Keratinocyte (primary cell): ENCODE measurements around the gene MPZL1. TPM values are rescaled to one million over a fixed set of nuclear protein-coding genes. Genes with fewer than 3 reads are reported as not detected.

Source experiments
- DNase-seq: peaks from one replicate; pipeline ENCODE4 v3.0.0-alpha.2; 2011; ENCODE audit warnings: low read depth, missing footprints, low spot score
- FAIRE-seq: peaks from 2 replicates; lab custom pipeline; 2011; peaks lifted over from hg19 to GRCh38; lab: Jason Lieb, UNC
- H2AFZ ChIP-seq: 2 replicates; pipeline ENCODE4 v1.6.0; 2012; ENCODE audit warnings: low read length, control low read depth, inconsistent platforms; ENCODE audit not compliant: control insufficient read depth
- H3K27ac ChIP-seq: 2 replicates; pipeline ENCODE4 v1.5.1; 2011; ENCODE audit warnings: low read length; ENCODE audit not compliant: control insufficient read depth, insufficient read depth
- H3K27me3 ChIP-seq: 3 replicates; pipeline ENCODE4 v1.6.0; 2011; ENCODE audit warnings: low read length; ENCODE audit not compliant: control insufficient read depth, insufficient read depth; ENCODE audit errors: extremely low read depth
- H3K36me3 ChIP-seq, 2 experiments: 2 replicates in 1 of 2; 3 replicates in 1 of 2; pipeline ENCODE4 v1.5.1; 2011; ENCODE audit warnings: low read length in 2 of 2, mild to moderate bottlenecking in 1 of 2; ENCODE audit not compliant: control insufficient read depth in 2 of 2, insufficient read depth in 2 of 2; ENCODE audit errors: extremely low read depth in 1 of 2
- H3K4me1 ChIP-seq: 3 replicates; pipeline ENCODE4 v1.5.1; 2011; ENCODE audit warnings: low read length; ENCODE audit not compliant: control insufficient read depth, insufficient read depth; ENCODE audit errors: extremely low read depth
- H3K4me2 ChIP-seq: 3 replicates; pipeline ENCODE4 v1.6.0; 2011; ENCODE audit warnings: low read depth, low read length; ENCODE audit not compliant: control insufficient read depth, insufficient read depth; ENCODE audit errors: extremely low read depth
- H3K4me3 ChIP-seq, 3 experiments: fragments of 200-600 bp in 1 of 3; sonication (generic) in 1 of 3; 2 replicates in 2 of 3; 3 replicates in 1 of 3; pipeline ENCODE4 v1.5.1; 2011 to 2016; ENCODE audit warnings: low read length in 3 of 3, mild to moderate bottlenecking in 3 of 3, control low read depth in 2 of 3, inconsistent platforms in 1 of 3, low read depth in 1 of 3, mixed read lengths in 1 of 3, mixed run types in 1 of 3, moderate library complexity in 1 of 3; ENCODE audit not compliant: control insufficient read depth in 2 of 3, insufficient read depth in 2 of 3; ENCODE audit errors: extremely low read depth in 1 of 3
- H3K79me2 ChIP-seq: 2 replicates; pipeline ENCODE4 v1.6.0; 2012; ENCODE audit warnings: low read length; ENCODE audit not compliant: control insufficient read depth, insufficient read depth
- H3K9ac ChIP-seq: 3 replicates; pipeline ENCODE4 v1.6.0; 2011; ENCODE audit warnings: low read length; ENCODE audit not compliant: control insufficient read depth, insufficient read depth; ENCODE audit errors: extremely low read depth
- H3K9me1 ChIP-seq: 3 replicates; pipeline ENCODE4 v1.6.0; 2011; ENCODE audit warnings: low read length; ENCODE audit not compliant: control insufficient read depth, insufficient read depth; ENCODE audit errors: extremely low read depth
- H3K9me3 ChIP-seq: 2 replicates; pipeline ENCODE4 v1.5.1; 2012; ENCODE audit warnings: low read depth, low read length; ENCODE audit not compliant: control insufficient read depth
- H4K20me1 ChIP-seq: 3 replicates; pipeline ENCODE4 v1.6.0; 2011; ENCODE audit warnings: low read length; ENCODE audit not compliant: control insufficient read depth, insufficient read depth; ENCODE audit errors: extremely low read depth
- EZH2 ChIP-seq: IDR thresholded peaks from one replicate; pipeline ENCODE4 v1.6.1; 2012; ENCODE audit warnings: inconsistent platforms, mild to moderate bottlenecking, low read length, moderate library complexity
- dilution Hi-C: fragments of 300-500 bp; cut with MboI; formaldehyde crosslinking; loops from one replicate; pipeline ENCODE4 v1.7.0; 2020; ENCODE audit warnings: low sequenced_read_pairs; ENCODE audit not compliant: extremely low pct_ligation_motif_present
- polyA plus RNA-seq, 5 experiments: library from polyadenylated mRNA; depleted of rRNA in 3 of 5; stranded (reverse) in 3 of 5; stranded (forward) in 1 of 5; unstranded in 1 of 5; fragments of >200 nt; gene quantifications; 1 replicate in 1 of 5; 2 replicates in 3 of 5; 3 replicates in 1 of 5; pipeline versions ENCODE4 v1.2.1 to v1.2.3, GENCODE V29; 2011 to 2012; ENCODE audit warnings: missing spikeins in 2 of 5, low read depth in 1 of 5, low replicate concordance in 1 of 5
- TF ChIP-seq, protein P1 (sequence below), 3 experiments: IDR thresholded peaks in 1 of 3; conservative IDR thresholded peaks in 1 of 3; optimal IDR thresholded peaks in 1 of 3; 2 replicates in 2 of 3; 3 replicates in 1 of 3; pipeline versions ENCODE3 to v1.5.1; 2011; ENCODE audit warnings: low read length in 3 of 3, mild to moderate bottlenecking in 3 of 3, moderate library complexity in 2 of 3, control low read depth in 1 of 3, inconsistent platforms in 1 of 3; ENCODE audit not compliant: insufficient read depth in 2 of 3; ENCODE audit errors: extremely low read depth in 1 of 3

Gene MPZL1
- polyA plus RNA-seq, 1 donor (not counting 4 experiments of a cell fraction or from before 2014, with no cell fraction given) = 195 TPM

DNA sequence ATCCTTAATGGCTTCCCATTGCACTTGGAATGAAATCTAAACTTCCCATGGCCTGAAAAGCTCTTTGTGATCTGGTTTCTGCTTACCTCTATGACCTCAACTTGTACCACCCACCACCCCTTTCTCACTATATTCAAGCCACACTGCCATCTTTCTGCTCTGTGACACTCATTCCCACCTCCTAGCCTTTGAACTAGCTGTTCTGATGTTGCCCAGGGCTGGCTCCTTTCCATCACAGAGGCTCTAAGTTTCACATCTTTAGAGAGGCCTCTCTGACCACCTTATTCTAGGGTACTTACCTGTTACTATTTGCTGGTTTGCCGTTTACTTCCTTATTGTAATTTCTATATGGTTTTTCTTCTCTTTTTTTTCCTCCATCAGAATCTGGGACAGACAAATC, 4.2 kb downstream of the MPZL1 start:
- H3K27ac ChIP-seq = no peak overlapping the region
- peaks cover 24% of the 10 kb centered on the region for H4K20me1 ChIP-seq
- H2AFZ ChIP-seq = no peak overlapping the region
- no peak overlapping the region for H3K4me3 ChIP-seq
- peaks cover 36% of the 10 kb centered on the region for H3K4me1 ChIP-seq
- no peaks in the 10 kb centered on the region for H3K9me3 ChIP-seq
- H3K4me2 ChIP-seq = peak overlapping the region; percentile 14
- H3K36me3 ChIP-seq = peaks cover 4 to 17% of the 10 kb centered on the region in 2 experiments
- peaks cover 87% of the 10 kb centered on the region for H3K79me2 ChIP-seq
- H3K9me1 ChIP-seq = peaks cover 4% of the 10 kb centered on the region
- H3K9ac ChIP-seq = no peak overlapping the region
- FAIRE-seq (no peak), DNase-seq (no peak)
- H3K27me3 ChIP-seq = no peaks in the 10 kb centered on the region
- dilution Hi-C loops = no loop called here
- TF ChIP-seq EZH2 = no peak
- TF ChIP-seq, protein P1, sequence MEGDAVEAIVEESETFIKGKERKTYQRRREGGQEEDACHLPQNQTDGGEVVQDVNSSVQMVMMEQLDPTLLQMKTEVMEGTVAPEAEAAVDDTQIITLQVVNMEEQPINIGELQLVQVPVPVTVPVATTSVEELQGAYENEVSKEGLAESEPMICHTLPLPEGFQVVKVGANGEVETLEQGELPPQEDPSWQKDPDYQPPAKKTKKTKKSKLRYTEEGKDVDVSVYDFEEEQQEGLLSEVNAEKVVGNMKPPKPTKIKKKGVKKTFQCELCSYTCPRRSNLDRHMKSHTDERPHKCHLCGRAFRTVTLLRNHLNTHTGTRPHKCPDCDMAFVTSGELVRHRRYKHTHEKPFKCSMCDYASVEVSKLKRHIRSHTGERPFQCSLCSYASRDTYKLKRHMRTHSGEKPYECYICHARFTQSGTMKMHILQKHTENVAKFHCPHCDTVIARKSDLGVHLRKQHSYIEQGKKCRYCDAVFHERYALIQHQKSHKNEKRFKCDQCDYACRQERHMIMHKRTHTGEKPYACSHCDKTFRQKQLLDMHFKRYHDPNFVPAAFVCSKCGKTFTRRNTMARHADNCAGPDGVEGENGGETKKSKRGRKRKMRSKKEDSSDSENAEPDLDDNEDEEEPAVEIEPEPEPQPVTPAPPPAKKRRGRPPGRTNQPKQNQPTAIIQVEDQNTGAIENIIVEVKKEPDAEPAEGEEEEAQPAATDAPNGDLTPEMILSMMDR (optimal IDR thresholded peaks at IDR 0.05 in 1 of 3, IDR thresholded peaks at IDR 0.05 in 1 of 3, conservative IDR thresholded peaks at IDR 0.05 in 1 of 3; ENCODE audit: extremely low read depth in 1 of 3, insufficient read depth in 2 of 3, low read length in 3 of 3) = no peak

DNA sequence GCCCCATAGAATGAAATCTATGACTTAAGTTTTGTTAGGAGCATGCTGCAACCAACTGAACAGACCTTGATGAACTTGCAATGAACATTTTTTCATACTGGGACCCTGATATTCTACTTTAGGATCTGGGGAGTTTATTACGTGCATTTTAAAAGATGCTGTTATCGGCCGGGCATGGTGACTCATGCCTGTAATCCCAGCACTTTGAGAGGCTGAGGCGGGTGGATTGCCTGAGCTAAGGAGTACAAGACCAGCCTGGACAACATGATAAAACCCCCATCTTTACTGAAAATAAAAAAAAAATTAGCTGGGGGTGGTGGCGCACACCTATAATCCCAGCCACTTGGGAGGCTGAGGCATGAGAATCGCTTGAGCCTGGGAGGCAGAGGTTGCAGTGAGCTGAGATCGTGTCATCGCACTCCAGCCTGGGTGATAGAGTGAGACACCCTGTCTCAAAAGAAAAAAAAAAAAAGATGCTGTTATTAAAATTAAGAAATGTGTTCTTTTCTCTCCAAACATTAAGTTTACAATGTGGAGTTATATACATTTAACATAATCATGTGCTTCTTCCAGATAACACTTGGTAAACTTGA, 7.1 kb downstream of the MPZL1 start:
- peaks cover 24% of the 10 kb centered on the region for H3K4me1 ChIP-seq
- TF ChIP-seq, protein P1 (optimal IDR thresholded peaks at IDR 0.05 in 1 of 3, IDR thresholded peaks at IDR 0.05 in 1 of 3, conservative IDR thresholded peaks at IDR 0.05 in 1 of 3; ENCODE audit: extremely low read depth in 1 of 3, insufficient read depth in 2 of 3, low read length in 3 of 3) = no peak
- no peak for TF ChIP-seq EZH2
- H3K4me3 ChIP-seq = no peak overlapping the region
- no peak overlapping the region for H3K4me2 ChIP-seq
- DNase-seq (no peak), FAIRE-seq (no peak)
- peaks cover 4% of the 10 kb centered on the region for H3K9me1 ChIP-seq
- no peak overlapping the region for H3K9ac ChIP-seq
- H3K79me2 ChIP-seq = peaks cover 94% of the 10 kb centered on the region
- H4K20me1 ChIP-seq = peaks cover 25% of the 10 kb centered on the region
- H3K9me3 ChIP-seq = no peaks in the 10 kb centered on the region
- peaks cover 6 to 21% of the 10 kb centered on the region in 2 experiments for H3K36me3 ChIP-seq
- no peak overlapping the region for H3K27ac ChIP-seq
- no peak overlapping the region for H2AFZ ChIP-seq
- dilution Hi-C loops = no loop called here
- H3K27me3 ChIP-seq = no peaks in the 10 kb centered on the region
